NT2/D1 (cell line): Measurements from ENCODE around the gene ZNF547.

Experiments
- DNase-seq: peaks from one replicate; pipeline ENCODE4 v3.0.0-alpha.2; 2011; ENCODE audit warnings: low read depth, low spot score
- H3K27me3 ChIP-seq: 2 replicates; pipeline ENCODE4 v1.6.0; 2011; ENCODE audit warnings: mild to moderate bottlenecking; ENCODE audit not compliant: insufficient read length, insufficient read depth
- H3K36me3 ChIP-seq: 2 replicates; pipeline ENCODE4 v1.6.1; 2011; ENCODE audit warnings: mild to moderate bottlenecking, low read length, mixed read lengths; ENCODE audit not compliant: insufficient read depth, insufficient read length
- H3K4me1 ChIP-seq: 2 replicates; pipeline ENCODE4 v1.5.1; 2011; ENCODE audit not compliant: insufficient read depth, insufficient read length
- H3K4me3 ChIP-seq: 2 replicates; pipeline ENCODE4 v1.5.1; 2011; ENCODE audit warnings: low read depth; ENCODE audit not compliant: insufficient read length
- H3K9ac ChIP-seq: 2 replicates; pipeline ENCODE4 v1.6.0; 2011; ENCODE audit warnings: low read depth; ENCODE audit not compliant: insufficient read length
- H3K9me3 ChIP-seq: 2 replicates; pipeline ENCODE4 v1.5.1; 2011; ENCODE audit warnings: mild to moderate bottlenecking, low read length; ENCODE audit not compliant: insufficient read depth
- SUZ12 ChIP-seq: IDR thresholded peaks from 2 replicates; pipeline ENCODE4 v1.6.1; 2011; ENCODE audit not compliant: insufficient read length, insufficient read depth; ENCODE audit errors: extremely low read depth
- YY1 ChIP-seq: IDR thresholded peaks from 2 replicates; pipeline ENCODE4 v1.6.1; 2011; ENCODE audit not compliant: insufficient read length, insufficient read depth
- ZNF274 ChIP-seq: IDR thresholded peaks from 2 replicates; pipeline ENCODE4 v1.6.1; 2011; ENCODE audit warnings: mild to moderate bottlenecking, low read depth, low read length

ZNF547 gene

GRCh38 chr19:57376151-57376550 is 12.8 kb downstream of the ZNF547 start:
- Histone ChIP-seq H3K9me3 (peaks cover 39% of the 10 kb centered on the region; the same call in 1 of the 2 replicates), H3K9ac (no peak overlapping the region), H3K4me1 (no peaks in the 10 kb centered on the region), H3K36me3 (peaks cover 38% of the 10 kb centered on the region), H3K4me3 (no peak overlapping the region), H3K27me3 (no peaks in the 10 kb centered on the region)
- TF ChIP-seq YY1 (no peak), SUZ12 (no peak), ZNF274 (no peak)
- DNase-seq: no peak

GRCh38 chr19:57377498-57378146 is 14.3 kb downstream of the ZNF547 start:
- TF ChIP-seq ZNF274 (peak; percentile 43; the same call in 1 of the 2 replicates), YY1 (no peak)
- Histone ChIP-seq H3K9ac (no peak overlapping the region), H3K4me3 (no peak overlapping the region), H3K36me3 (peaks cover 28% of the 10 kb centered on the region), H3K9me3 (peaks cover 38% of the 10 kb centered on the region; the same call in 1 of the 2 replicates), H3K4me1 (no peaks in the 10 kb centered on the region), H3K27me3 (no peaks in the 10 kb centered on the region)
- no peak for DNase-seq

- DNase-seq: no peak
- peaks cover 15% of the 10 kb centered on the region for H3K36me3 ChIP-seq
- H3K9me3 ChIP-seq: peaks cover 20% of the 10 kb centered on the region; the same call in 1 of the 2 replicates
- TF ChIP-seq SUZ12: no peak
- no peak for TF ChIP-seq YY1
- TF ChIP-seq ZNF274: no peak
- no peaks in the 10 kb centered on the region for H3K4me1 ChIP-seq
- no peaks in the 10 kb centered on the region for H3K27me3 ChIP-seq
- no peak overlapping the region for H3K4me3 ChIP-seq
- H3K9ac ChIP-seq: no peak overlapping the region
Measured at GRCh38 chr19:57380923-57381322, 17.6 kb downstream of the ZNF547 start.

DNA sequence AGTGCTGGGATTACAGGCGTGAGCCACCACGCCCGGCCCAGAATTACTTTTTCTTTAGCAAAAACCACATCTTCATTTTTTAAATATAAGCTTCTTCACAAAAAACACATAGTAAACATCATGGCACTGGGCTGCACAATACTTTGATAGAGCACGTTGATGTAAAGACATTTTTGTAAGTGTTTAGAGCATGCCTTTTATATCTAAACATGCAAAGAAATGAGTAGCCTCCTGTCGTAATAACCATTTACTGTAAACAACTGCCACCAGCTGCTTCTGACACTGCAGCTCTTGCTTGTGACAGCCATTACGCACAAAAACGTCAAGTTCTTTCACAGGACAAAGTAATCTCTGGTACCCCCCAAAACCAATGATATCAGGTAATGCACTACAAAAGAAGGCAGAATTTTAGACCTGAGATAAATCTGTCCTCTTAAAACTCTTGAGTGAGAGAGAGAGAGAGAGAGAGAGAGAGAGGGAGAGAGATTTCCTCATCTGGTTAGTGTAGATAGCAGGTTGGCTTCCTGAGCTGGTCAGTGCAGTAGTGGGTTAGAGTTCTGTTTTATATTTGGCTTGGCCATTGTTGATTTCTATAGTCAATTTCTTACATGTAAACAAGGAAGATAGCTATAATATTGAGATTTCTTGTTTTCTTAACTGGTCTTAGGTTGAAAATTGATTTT is 19.6 kb downstream of the ZNF547 start:
- peaks cover 8% of the 10 kb centered on the region; the same call in 1 of the 2 replicates for H3K9me3 ChIP-seq
- H3K4me3 ChIP-seq: no peak overlapping the region
- no peak for DNase-seq
- no peaks in the 10 kb centered on the region for H3K27me3 ChIP-seq
- no peak for TF ChIP-seq ZNF274
- no peak for TF ChIP-seq SUZ12
- TF ChIP-seq YY1: no peak
- no peak overlapping the region for H3K9ac ChIP-seq
- peaks cover 5% of the 10 kb centered on the region for H3K36me3 ChIP-seq
- no peaks in the 10 kb centered on the region for H3K4me1 ChIP-seq

GRCh38 chr19:57389194-57389729 is 25.9 kb downstream of the ZNF547 start:
- Histone ChIP-seq H3K4me3 (peak overlapping the region; percentile 26), H3K4me1 (no peaks in the 10 kb centered on the region), H3K9ac (peak overlapping the region; percentile 21), H3K36me3 (peaks cover 10% of the 10 kb centered on the region), H3K27me3 (no peaks in the 10 kb centered on the region), H3K9me3 (no peaks in the 10 kb centered on the region)
- no peak for DNase-seq
- TF ChIP-seq YY1 (no peak), ZNF274 (no peak), SUZ12 (no peak)

GRCh38 chr19:57389730-57390598 is 26.6 kb downstream of the ZNF547 start, which contains the start of gene ZNF548:
Gene ZNF548, plus strand, starts transcription at chr19:57389854. Its CDS starts 246 bp downstream, at chr19:57390100.
- Histone ChIP-seq H3K9ac (peak within 1 kb of the TSS; percentile 79), H3K36me3 (peaks cover 14% of the 10 kb centered on the region), H3K4me1 (no peaks in the 10 kb centered on the region), H3K4me3 (peak within 1 kb of the TSS; percentile 66), H3K27me3 (no peaks in the 10 kb centered on the region), H3K9me3 (no peaks in the 10 kb centered on the region)
- TF ChIP-seq SUZ12 (no peak), ZNF274 (no peak), YY1 (no peak)
- peak; percentile 97 for DNase-seq
